ENCODE measurements around the gene LYRM4.

The LYRM4 gene

DNA sequence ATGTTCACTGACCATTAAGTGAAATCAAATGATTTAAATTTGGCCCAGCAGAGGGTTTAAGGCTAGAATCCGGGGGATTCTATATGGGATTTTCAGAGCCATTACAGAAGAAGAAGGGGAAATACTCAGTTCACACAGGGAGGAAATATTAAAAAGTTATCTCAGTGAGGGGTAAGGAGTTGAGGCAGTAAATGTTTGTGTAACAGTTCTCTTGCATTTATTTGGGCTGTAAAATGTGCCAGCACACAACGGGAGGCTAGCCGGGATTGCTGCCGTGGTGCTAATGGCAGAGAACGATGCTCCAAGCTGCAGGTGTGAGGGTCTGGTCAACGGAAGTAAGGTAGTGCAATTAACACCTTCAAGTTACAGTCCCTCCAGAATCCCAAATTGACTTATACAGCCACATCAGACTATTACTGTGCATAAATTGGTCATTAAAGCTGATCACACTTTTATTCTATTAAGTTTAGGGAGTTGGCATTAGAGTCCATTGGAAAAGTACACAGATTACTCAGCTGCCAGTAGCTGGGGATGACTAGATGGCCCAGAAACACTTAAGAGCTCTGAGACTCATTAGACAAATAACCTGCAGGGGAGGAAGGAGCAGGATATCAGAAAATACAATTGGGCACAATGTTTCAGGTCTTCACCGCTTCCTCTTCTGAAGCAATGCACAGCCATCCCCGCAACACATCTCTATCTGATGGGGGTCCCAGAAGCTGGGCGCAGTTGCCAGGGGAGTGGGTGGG lies 144.3 kb downstream of the LYRM4 start:
- no peak for DNase-seq

DNA sequence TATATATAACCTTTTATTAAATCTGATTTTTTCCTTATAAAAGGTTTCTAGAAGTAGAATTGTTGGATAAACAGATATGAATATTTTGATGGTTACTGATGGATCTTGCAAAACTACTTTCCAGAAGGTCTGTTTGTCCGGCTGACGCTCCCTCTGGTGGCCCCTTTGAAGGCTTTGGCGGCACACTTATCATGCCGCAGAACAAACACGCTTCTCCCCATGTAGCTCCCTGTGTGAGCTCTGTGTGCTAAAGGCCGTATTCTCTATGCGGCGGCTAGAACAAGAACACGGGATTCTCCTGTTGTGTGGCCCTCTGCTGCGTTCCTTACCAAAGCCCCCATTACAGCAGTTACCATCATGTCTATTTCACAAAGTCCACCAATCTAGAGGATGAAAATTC lies 145.6 kb downstream of the LYRM4 start:
- no peak for DNase-seq

- no peak for DNase-seq
Measured at GRCh38 chr6:5113096-5113495, 147.7 kb downstream of the LYRM4 start.

DNA sequence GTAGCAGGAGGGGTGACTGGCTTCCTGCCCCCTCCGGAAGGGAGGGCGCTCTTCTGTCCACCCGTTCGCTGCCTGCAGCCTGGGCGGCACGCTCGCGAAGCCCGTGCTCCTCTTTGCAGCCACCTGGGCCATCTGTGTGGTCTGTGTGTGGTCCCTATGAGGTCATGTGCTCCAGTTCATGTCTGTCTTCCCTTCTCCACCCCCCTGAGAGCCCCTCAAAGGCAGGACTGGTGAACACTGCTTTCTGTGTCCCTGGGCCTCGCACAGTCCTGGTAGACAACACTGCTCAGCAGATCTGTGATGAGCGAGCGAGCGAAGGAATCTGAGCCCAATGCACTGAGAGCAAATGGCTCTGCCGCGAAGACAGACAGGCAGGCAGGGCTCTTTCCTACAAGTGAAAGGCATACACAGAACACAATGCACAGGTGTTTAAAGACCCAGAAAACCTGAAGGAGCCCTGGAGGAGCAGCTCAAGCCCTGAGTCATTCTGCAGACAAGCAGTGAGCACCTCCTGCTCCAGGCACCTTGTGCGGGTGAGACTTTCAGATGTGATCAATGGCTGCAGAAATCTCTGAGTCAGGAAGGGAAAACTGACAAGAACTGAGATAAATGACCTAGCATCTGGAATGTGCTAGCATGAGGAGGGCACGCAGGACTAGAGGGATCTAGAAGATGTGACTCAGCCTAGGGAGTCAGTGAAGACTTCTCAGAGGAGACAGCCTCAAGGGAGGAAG lies 148.5 kb downstream of the LYRM4 start:
- DNase-seq = no peak

DNA sequence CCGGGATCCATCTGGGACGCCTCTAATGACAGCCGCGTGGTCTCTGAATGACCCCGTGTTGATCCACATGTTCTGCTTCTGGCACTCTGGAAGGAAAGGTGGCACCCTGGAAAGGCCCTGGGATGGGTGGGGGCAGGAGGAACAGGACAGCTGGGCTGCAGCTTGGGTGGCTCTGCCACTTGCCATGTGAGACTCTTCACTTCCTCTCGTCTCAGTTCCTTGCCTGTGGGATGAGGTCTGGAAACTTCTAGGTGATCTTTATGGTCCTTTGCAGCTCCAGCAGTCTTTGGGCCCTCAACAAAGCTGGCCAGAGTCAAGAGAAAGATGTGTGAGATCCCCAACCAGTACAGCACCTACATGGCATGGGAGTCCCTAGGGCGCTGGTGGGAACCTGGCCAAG lies 149.1 kb downstream of the LYRM4 start:
- no peak for DNase-seq

DNA sequence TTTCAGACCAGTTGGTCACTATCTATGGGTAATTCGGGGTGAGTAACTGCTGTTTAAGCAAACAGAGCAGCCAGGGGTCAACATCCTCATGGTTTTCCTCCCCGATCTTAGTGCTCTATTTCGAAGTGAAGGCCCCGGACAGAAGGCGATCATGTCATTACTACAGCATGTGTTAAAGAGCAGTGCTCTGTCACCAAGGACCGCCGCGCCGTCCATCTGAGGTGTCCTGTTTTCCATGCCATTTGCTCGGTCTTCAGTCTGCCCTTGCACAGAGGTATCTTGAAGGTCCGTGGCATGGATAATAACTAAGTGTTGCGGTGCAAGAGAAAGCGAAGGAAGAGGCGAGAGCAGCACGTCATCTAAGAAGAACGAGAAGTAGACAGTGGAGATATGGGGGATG lies 150.5 kb downstream of the LYRM4 start:
- DNase-seq = no peak

DNA sequence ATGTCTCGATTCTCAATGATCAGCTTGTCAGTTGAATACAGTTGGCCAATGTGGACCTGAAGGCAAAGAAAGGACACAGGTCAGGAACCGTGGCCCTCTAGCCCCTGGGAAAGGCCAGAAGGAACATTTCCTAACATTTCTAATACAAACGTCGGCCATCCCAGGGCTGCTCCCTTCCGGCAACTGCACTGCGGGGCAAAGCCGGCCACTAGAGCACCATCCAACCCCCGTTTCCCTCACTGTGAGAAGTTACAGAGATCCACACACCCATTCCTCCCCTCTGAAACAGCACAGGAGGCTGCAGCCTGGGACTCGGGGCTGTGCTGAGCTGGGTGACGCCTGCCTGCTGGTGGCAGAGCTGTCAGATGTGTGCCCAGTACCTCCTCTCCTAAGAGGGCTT lies 151.3 kb downstream of the LYRM4 start:
- DNase-seq = no peak

- DNase-seq = no peak
Measured at GRCh38 chr6:5108536-5109150, 152.1 kb downstream of the LYRM4 start.

DNA sequence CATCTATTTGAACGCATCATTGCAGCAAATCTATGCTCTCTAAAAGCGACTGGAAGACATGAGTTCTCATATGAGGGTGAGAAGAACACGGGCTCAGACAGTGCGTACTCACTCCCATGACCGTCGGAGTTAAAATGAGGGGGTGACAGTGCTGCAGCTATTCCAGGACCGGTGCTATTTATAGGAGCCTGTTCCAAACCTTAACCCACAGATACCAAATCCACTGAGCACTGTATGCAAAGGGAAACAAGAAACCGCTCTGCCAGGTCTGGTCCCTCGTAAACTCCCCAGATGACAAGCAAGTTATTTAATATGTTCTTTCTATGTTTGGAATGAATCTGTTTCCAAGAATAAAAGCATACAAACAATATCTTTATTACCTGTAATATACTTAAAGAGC lies 152.7 kb downstream of the LYRM4 start:
- DNase-seq = no peak

GRCh38 chr6:5107341-5107740 lies 153.4 kb downstream of the LYRM4 start:
- DNase-seq = no peak

GRCh38 chr6:5105146-5105545 lies 155.6 kb downstream of the LYRM4 start:
- no peak for DNase-seq

DNA sequence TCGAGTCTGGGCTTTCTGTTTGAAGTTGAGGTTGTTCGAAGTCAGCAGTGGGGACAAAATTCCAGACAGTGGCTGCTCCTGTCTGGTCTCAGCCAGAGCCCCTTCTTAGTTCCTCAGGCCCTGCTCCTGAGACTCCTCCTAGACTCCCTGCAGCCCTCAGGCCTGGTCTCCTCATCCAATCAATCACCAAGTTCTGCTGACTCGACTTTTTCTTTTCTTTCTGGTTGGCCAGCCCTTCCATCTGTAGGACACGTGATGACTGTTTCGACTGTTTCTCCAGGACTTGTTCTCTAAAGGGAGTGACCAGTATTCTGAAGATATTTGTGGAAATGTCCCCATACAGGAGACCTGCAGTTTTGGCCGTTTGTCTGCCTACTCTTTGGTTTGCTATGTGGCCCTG lies 156.1 kb downstream of the LYRM4 start:
- DNase-seq = no peak

DNA sequence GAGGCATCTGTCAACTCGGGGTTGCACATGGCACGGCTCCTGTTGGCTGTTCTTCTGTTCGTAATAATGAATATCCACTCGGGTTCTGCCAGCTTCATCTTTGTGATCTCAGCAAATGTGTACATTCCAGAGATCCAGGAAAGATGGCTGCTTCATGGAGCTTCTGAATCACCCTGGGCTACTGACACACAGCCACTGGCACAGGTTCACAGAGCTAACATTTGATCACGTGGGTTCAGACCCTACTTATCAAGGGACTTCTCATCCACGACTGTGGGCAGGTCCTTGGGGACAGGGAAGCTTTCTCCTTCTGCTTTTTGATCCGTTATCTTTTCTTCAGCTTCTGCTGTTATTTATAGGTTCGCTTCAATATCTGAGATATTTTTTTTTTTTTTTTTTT lies 157.5 kb downstream of the LYRM4 start:
- DNase-seq = no peak

- DNase-seq = no peak
Measured at GRCh38 chr6:5102267-5102970, 158.3 kb downstream of the LYRM4 start.

DNA sequence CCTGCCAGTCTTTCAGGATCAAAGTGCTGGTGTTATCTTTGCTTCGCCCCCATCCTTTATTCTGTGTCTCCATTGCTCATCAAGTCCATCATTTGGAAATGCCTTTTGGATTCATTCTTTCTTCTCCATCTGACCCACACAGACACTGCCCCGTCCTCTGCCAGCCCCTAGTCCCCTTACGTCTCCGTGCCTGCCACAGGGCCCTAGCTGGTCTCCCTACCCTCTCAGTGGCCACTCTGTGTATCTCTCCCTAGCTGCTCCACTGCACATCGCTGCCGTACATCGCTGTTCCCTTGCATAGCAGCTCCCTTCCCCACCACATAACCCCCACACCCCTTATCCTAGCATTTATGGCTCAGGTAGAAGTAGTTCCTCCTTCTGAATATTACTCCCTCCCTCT lies 159.9 kb downstream of the LYRM4 start:
- DNase-seq = no peak

- no peak for DNase-seq
Measured at GRCh38 chr6:5099537-5099936, 161.2 kb downstream of the LYRM4 start.

DNA sequence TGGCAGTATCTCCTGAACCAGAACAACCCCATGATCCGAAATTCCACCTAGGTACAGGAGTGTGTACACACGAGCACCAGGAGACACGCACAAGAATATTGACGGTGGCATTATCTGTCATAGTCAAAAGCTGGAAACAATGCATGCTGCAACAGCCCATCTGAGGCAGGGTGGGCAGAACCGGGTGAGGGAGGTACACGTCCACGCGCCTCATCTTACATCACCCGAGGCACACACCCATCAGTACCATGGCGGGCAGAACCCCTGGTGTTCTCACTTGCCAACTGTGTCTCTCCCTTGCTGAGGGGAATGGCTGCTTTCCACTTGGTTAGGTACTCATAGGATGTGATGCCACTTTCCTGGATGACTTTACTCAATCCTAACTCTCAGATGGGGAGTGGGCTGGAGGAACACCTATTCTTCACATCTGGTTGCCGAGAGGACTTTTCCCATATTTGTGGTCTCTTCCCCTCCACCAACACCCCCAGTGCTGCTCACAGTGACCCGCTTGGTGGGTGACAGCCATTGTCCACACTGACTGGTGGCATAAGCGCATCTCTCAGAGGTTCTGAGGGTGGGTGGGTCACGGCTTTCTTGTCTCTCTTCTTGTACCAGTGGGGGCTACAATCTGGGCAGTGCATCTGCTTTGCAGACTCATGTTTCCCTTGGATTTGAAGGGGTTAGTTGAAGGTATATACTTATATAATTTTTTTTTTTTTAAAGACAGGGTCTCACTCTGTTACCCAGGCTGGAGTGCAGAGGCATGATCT lies 162.1 kb downstream of the LYRM4 start:
- no peak for DNase-seq

DNA sequence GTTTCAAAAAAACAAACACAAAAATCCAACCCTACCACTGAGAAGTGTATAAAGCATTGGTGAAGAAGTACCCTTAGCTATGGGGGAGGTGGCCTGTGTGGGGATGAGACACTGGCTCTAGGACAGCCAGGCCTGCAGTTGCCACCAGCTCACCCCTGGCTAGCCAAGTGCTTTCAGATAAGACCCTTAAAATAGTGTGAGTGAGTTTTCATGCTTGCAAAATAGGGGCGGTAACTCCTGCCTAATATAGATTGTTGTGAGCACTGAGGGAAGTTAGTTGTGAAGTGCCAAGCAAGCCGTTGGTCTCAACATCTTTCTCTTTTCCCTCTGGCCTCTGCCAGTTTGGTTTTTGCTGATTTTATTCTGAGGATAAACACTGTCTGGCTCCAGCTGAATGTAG lies 164.3 kb downstream of the LYRM4 start:
- DNase-seq = no peak

DNA sequence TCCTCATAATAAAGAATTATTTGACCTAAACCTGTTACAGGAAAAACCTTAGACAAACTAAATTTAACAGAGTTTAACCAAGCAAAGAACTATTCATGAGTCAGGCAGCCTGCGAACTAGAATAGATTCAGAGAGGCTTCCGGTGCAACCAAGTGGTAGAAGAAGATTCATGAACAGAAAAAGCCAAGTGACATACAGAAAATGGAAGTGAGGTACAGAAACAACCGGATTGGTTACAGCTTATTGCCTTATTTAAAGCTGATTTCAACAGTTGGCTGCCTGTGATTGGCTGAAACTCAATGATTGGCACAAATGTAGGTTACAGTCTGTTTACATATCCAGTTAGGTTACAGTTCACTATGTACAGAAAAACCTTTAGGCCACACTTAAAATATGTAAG lies 165.5 kb downstream of the LYRM4 start:
- DNase-seq = no peak

DNA sequence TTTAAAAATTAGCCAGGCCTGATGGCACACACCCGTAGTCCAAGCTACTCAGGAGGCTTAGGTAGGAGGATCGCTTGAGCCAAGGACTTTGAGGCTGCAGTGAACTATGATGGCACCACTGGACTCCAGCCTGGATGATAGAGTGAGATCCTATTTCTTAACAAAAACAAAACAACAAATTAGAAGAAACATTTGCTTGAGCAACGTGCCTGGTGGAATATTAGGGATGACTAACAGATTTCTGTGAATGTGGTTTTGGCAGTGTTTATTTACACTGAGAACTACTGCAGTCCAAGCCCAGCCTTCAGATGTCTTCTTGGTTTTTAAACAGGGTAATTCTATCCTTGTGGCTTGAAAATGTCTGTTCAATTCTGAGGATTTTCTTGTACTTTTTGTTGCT lies 166.4 kb downstream of the LYRM4 start:
- no peak for DNase-seq

GRCh38 chr6:5093231-5094015 lies 167.3 kb downstream of the LYRM4 start:
- DNase-seq = no peak
